ENCODE data around the gene CAMKMT.

DNA sequence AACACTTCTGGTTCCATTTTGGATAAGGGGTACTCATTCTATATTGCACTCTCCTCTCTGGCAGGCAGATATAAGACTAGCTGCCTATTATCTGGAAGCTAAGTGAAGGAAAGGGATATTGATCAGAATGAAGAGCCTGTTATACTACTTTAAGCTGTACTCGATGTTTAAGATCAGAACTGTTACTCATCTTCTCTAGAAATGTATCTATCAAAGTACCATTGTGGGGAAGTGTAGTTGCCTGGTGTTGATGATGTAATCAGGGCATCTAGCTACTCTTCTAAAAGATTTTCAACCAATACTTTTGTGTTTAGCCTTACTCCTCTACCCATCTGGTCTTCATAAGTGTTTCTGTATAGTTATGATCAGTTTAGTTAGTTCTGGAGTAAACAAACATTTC is 5.8 kb downstream of the CAMKMT start:
- TF ChIP-seq CTCF (IDR thresholded peaks at IDR 0.05; ENCODE audit: insufficient read depth, low read length, poor library complexity, severe bottlenecking), result no peak
- TF ChIP-seq EZH2phosphoT487 (conservative IDR thresholded peaks at IDR 0.05; ENCODE audit: low read length), result no peak
